GM18519 (cell line): ENCODE measurements around the gene WWC1.

Experiments used
- ATAC-seq: cut with Tn5 transposase; IDR thresholded peaks from one replicate; pipeline ENCODE4 v1.9.1; 2021; ENCODE audit warnings: mild to moderate bottlenecking, moderate library complexity; ENCODE audit not compliant: unreplicated experiment, low FRiP score

Gene WWC1

DNA sequence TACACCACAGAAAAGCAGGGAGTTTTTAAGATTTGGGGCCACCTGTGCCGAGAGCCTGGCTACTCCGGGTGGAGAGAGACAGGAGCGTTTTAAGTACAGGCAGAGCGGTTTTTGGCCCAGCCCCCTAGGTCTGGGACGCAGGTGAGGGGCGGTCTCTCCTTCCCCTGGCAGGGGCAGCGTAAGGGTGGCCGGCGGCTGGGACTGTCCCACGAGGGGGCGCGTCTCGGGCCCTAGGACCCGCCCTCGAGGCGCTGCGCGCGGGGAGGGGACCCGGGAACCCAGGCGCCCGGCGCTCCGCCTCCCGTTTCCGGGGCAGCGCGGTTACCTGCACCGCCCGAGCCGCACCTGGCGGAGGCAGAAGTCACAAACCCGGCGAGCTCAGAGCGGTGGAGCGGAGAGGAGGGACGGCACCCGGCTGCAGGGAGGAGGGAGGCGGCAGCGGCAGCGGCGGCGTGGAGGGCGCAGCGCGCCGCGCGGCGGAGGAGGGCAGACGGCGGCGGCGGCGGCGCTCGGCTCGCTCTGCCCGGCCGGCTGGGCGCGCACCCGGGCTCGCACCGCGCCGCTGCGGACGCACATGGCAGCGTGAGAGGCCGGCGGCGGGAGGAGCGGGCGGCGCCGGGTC is at the start of gene WWC1:
TSS of gene WWC1 (plus strand) at position 304 of the 622 bp plus-strand sequence. CDS start 508 bp downstream, outside the sequence.
- ATAC-seq: peak; percentile 68

DNA sequence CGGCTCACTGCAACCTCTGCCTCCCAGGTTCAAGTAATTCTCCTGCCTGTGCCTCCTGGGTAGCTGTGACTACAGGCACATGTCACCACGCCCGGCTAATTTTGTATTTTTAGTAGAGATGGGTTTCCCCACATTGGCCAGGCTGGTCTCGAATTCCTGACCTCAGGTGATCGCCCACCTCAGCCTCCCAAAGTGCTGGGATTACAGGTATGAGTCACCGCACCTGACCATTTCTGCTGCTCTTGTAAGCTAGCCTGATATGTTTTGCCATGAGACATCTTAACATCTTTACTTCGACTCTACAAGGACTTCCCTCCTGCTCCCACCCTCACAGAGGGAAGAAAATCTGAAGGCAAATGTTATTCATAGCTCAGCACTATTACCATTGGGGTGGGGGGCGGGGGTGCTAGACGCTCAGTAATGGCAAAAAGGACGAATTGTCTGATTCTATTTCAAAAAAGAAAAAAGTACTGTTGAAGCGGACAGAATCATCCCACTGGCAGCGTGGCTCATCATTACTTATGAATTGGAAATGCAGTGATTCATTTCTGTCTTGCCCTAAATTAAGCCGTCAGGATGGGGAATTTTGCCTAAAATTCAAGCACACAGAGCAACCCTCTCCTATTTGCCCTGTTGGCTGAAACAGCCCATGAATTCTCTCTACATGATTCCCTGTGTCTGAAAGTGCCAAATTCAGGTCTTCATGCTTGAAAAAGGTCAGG is 46.4 kb upstream of the WWC1 start:
- ATAC-seq: no peak

DNA sequence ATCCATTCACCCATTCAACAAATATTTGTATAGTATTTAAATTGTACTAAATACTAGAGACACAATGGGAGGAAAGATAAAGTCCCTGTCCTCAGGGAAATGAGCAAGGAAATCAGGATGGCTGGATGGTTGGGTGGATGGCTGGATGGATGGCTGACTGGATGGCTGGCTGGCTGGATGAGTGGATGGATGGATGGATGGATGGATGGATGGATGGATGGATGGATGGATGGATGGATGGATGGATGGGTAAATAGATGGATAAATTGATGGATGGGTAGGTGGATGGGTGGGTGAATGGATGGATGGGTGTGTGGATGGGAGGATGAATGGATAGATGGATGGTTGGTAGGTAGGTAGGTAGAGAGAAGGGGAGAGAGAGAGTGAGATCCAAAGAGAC is 41.5 kb upstream of the WWC1 start:
- no peak for ATAC-seq

DNA sequence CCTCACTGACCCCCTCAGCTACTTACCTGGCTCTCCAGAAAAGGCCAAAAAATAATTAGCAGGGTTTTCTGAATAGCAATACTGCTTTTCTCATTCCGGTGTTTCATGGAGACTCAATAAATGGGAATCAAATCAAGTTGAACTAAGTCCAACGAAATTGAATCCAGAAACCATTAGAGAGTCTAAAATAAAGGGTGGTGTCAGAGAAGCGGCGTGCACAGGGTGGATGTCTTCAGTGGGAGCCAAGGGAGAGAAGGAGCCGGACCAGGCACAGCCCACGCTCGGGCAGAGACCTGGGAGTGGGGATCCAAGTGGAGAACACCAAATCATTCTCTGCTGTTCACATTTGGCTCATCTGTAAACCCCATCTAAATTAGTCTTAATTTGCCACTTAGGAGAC is 40.2 kb upstream of the WWC1 start:
- no peak for ATAC-seq

DNA sequence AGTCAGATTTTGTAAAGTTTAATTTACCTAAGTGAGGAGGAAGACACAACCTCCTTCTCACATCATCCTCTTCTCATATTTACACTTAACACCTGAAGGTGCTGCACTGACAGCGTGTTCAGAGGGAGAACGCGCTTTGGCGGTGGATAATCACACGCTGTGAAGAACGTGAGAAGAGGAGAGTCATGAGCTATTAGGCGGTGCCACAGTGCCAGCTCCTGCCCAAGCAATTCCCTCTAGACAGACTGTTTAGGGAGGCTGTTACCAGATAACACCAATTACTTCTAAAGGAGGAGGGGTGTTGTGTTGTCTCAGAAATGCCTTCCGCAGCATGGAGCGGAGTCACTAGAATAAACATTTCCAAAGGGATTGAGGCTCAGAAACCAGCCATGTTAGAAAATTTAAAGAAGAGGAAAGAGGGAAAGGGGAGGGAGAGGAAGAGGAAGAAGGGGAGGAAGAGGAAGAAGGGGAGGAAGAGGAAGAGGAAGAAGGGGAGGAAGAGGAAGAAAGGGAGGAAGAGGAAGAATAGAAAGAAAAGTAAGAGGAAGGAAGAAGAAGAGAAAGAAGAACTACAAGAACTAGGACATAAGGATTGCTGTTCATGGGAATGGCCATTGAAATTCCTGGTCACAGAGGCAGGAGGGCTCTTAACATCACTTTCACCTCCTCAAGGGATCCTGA is 37.3 kb upstream of the WWC1 start:
- ATAC-seq: no peak

DNA sequence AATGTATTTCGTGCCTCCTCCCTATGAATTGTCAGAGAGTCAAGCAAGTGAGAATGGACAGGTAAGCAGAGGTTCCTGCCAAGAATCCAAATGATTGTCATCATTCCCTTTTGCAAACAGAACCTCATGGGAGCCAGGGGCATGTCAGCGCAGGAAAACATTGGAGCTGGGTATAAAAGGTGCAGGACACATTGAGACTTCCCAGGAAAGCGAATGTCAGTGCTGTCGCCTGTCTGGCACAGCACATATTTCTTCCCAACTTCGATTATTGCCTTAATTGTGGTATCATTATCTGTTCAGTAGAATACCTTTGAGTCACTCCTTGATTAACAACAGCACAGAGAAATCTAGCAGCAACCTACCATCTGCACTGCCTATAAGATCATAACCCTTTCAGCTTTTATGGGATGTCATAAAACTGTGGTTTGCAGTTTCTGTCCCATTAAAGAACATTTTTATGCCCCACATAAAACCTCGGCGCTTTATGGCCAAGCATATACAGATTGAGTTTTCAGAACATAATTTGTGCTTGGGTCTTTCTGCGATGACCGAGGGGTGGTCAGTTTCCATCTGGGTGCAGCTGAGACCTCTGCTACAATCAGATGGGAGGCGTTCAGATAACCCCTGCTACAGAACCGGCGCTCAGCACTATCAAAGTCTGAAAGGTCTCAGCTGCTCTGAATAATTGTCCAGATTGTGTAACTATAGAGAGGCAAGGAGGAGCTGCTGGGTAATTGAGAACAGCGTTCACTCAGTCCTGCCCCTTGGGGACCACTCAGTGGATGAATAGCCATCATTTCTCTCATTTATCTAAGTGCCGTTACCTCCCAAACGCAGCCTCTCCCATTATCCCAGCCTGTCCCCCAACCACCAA is 30.9 kb upstream of the WWC1 start:
- no peak for ATAC-seq

DNA sequence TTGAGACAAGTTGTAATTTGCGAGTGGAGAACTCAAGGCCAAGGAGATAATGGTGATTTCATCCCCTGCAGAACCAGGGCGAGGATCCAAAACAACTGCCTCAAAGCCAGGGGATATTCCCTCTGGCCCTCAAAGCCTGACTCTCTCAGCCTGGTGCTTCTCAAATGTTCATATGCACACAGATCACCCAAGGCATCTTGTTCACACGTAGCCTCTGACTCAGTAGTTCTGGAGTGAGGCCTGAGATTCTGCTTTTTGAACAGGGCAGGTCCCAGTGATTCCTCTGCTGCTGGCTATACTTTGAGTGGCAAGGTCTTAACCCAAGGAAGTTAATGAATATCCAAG is 30.2 kb upstream of the WWC1 start:
- ATAC-seq: no peak

DNA sequence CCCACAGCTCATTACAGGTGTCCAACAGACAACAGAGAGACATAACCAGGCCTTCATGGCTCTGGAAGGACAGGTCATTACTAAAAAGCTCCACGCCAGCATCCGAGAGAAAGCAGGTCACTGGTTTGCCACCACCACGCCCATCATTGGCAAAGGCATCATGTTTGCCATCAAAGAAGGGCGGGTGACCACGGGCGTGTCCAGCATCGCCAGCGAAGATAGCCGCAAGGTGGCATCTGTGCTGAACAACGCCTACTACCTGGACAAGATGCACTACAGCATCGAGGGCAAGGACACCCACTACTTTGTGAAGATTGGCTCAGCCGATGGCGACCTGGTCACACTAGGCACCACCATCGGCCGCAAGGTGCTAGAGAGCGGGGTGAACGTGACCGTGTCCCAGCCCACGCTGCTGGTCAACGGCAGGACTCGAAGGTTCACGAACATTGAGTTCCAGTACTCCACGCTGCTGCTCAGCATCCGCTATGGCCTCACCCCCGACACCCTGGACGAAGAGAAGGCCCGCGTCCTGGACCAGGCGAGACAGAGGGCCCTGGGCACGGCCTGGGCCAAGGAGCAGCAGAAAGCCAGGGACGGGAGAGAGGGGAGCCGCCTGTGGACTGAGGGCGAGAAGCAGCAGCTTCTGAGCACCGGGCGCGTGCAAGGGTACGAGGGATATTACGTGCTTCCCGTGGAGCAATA is 29.3 kb upstream of the WWC1 start:
- no peak for ATAC-seq

DNA sequence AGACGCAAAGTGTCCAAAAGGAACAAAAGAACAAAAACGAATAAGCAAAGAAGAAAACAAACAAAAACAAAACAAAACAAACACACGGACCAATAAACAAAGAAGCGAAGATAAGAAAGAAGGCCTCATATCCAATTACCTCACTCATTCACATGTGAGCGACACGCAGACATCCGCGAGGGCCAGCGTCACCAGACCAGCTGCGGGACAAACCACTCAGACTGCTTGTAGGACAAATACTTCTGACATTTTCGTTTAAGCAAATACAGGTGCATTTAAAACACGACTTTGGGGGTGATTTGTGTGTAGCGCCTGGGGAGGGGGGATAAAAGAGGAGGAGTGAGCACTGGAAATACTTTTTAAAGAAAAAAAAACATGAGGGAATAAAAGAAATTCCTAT is 28.3 kb upstream of the WWC1 start:
- no peak for ATAC-seq

DNA sequence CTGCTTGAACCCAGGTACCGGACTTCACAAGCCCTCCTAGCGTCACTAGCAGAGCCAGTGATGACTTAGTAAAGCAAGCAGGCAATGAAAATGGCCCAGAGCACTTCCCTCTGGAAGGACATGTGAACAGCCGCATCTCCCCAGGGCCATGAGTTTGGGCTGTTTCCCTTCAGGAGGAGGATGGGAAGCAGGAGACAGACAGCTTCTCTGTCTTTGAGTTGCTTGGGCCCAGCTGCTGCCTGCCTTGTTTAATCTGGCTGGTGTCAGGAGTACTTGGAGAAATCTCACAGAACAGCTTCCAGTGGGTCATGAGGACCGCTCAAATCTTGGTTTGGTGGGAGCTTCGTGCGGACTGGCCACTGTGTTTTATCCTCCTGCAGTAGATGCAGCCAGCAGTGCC is 25.4 kb upstream of the WWC1 start:
- no peak for ATAC-seq

DNA sequence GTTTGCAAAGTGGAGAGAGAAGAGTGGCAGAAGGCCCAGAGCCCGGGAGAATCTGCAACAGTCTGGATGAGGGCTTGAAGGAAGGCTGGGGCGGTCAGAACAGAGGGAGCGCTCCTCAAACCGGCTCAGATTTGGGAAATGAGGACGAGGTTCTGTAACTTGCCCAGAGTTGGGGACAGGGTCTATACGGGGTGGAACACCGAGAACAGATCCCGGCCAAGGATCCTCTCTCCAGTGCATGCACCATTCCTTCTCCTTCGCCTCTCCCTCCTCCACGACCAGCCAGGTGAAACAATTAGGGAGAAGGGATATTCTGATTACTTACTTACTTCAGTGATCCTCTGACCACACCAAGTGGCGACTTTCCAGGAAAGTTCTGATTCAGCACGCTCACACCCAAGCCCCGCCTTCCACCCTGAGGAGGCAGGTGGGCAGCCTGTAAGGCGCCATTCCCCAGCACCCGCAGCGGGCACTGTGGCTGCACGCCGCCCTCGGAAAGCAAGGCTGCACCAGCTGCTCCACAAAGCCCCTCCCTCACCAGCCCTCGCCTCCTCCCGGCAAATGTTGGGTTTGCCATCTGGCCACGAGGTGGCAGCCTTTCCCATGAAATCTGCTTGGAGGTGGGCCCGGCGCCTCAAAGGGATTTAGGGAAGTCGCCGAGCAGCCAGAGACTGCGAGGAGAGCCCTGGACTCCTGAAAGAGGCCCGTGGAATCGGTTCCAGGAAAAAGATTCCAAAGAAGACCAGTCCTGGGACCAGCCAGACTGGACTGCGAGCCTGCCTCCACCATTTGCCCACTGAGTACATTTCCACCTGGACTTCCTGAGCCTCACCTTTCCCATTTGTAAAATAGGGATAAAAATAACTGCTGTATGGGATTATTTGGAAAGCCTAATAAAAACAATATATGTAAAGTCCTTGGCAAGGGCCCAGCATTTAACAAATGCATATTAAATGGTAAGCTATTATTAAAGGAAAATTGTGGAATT is 22.2 kb upstream of the WWC1 start:
- ATAC-seq: peak; percentile 74

DNA sequence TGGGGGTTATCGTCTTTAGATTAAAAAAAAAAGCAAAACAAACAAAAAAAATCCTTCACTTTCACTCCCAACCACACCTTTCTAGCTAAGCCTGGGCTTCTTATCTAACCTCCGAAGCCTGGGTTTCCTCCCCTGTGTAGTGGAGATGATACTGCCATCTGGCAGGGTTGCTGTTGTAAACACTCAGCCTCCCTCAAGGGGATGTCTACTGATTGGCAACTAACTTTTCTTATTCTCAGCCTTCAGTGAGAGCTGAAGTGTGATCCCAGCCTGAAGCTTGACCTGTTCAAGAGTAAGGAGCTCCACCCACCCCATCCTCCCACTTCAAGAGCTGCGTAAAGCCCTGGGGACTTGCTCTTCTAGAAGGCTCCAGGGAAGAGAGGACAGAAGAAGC is 21.5 kb upstream of the WWC1 start:
- ATAC-seq: no peak

DNA sequence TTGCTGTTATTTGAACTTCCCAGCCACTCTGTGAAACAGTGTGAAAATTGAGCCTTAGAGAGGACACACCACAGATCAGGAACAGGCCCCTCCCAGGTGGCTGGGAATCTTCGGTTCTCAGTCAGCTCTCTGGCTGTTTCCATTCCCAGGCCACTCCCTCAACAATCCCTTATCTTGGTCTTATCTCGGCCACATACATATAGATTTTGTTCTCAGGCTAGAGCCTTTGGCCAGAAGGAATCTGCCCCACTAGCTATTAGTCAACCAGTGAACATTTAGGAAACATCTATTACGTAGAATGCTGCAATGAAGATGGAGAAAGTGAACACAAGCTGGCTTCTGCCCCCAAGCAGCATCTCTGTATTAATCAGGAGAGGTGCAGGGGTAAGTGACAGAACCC is 21.0 kb upstream of the WWC1 start:
- no peak for ATAC-seq

DNA sequence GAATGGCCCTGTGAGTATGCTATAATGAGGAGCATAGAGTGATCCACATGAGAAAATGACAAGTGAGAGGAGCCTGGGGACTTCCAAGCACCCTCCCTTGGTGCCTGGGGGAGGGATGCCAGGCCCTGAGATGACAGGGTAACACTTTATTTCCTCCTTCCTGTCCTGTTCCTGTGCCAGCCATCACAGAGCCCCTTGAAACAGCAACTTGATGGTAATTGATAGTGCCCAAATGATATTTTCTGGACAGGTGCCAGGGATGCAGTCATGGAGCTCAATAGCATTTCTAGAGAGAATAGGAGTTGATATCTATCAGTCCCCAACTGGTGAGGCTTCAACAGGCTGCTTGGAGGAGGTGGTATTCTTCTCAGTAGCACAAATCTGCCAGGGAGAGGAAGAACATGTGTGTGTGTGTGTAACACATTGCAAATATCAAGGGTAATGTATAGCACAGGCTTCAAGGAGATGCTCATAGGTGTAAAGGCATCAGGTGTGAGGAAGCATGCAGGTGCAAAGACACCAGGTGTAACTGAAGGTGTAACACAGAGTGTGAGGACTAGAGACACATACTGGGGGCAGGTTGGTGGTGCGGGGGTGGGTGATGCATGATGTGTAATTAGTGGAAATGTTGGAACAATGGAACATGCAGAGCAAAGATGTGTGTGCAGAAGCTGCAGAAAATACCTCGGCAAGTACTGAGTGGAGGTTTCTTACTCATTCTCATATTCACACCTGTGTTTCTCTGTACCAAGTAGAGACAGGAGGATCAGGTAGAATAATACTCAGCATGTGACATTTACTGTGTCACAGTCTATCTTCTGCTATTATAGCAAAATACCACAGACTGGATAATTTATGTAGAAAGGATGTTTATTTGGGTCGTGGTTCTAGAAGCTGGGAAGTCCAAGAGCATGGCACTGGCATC is 18.1 kb upstream of the WWC1 start:
- ATAC-seq: no peak

DNA sequence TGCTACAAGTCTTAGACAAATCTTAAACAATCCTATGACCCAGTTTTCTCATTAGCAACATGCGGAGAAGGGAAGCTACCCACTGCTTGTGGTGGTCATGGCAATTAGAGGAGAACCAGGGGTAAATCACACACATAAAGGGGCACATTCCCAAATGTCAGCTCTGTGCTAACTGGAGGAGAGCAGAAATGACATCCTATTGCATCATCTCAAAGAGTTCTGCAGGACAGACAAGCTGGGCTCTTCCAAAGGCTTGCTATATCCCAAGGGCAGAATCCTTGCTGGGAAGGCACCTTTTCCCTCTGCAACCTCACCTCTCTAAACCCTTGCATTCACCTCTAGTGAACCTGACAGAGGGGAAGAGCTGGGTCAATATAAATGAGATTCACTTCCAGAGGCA is 17.0 kb upstream of the WWC1 start:
- no peak for ATAC-seq

DNA sequence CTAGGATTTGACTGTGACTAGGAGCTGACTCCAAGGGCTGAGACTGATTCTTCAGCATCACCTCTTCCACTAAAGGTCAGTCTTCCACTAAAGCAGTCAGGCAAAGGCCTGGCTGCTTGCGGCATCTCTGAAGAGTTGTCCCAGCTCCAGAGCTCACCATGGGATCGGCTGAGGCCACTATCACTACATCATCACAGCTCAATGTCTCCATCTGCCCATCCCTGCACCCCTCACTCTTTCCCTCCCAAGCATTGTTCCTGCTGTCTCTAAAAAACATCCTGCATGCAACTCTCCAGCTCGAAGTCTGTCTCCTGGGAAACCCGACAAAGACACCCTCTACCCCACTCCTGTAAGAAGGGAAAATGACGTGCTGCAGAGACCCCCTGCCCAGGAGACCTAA is 15.5 kb upstream of the WWC1 start:
- ATAC-seq: no peak

DNA sequence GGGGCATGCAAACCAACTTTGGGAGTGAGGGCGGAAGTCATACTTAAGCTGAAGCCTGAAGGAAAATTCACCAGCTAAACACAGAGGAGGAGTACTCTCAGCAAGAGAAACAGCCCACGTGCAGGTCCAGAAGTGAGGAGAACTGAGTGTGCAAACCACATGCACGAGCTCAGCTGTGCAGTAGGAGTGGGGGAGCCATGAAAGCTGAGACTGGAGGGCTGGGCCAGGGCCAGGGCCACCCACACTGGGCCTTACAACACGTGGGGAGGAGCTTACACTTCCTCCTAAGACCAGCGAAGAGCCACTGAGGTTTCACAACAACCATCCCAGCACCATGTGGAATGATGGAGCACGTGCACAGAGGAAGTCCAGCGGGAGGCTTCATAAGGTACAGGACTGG is 9.3 kb upstream of the WWC1 start:
- ATAC-seq: no peak

DNA sequence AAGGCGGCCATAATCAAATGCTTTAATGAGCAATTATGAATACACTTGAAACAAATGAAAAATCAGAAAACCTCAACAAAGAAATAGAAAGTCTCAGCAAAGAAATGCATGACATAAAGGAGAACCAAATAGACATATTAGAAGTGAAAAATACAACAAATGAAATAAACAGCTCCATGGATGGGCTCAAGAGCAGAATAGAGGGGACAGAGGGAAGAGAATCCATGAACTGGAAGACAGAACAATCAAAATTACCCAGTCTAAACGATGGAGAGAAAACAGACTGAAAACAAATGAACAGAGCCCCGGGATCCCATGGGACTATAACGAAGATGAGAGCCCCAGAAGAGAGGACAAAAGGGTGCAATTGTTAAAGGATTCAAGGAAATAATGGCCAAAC is 6.6 kb upstream of the WWC1 start:
- no peak for ATAC-seq
